ENCODE measurements around the gene ADNP.

GRCh38 chr20:50893620-50894019, 37.6 kb downstream of the ADNP start:
- TF ChIP-seq, protein P1, sequence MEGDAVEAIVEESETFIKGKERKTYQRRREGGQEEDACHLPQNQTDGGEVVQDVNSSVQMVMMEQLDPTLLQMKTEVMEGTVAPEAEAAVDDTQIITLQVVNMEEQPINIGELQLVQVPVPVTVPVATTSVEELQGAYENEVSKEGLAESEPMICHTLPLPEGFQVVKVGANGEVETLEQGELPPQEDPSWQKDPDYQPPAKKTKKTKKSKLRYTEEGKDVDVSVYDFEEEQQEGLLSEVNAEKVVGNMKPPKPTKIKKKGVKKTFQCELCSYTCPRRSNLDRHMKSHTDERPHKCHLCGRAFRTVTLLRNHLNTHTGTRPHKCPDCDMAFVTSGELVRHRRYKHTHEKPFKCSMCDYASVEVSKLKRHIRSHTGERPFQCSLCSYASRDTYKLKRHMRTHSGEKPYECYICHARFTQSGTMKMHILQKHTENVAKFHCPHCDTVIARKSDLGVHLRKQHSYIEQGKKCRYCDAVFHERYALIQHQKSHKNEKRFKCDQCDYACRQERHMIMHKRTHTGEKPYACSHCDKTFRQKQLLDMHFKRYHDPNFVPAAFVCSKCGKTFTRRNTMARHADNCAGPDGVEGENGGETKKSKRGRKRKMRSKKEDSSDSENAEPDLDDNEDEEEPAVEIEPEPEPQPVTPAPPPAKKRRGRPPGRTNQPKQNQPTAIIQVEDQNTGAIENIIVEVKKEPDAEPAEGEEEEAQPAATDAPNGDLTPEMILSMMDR (IDR thresholded peaks at IDR 0.05): no peak
- TF ChIP-seq, protein P2, sequence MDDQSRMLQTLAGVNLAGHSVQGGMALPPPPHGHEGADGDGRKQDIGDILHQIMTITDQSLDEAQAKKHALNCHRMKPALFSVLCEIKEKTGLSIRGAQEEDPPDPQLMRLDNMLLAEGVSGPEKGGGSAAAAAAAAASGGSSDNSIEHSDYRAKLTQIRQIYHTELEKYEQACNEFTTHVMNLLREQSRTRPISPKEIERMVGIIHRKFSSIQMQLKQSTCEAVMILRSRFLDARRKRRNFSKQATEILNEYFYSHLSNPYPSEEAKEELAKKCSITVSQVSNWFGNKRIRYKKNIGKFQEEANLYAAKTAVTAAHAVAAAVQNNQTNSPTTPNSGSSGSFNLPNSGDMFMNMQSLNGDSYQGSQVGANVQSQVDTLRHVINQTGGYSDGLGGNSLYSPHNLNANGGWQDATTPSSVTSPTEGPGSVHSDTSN (IDR thresholded peaks at IDR 0.05): no peak
- TF ChIP-seq, protein P3, sequence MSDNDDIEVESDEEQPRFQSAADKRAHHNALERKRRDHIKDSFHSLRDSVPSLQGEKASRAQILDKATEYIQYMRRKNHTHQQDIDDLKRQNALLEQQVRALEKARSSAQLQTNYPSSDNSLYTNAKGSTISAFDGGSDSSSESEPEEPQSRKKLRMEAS (IDR thresholded peaks at IDR 0.05; ENCODE audit: low read depth): no peak
- TF ChIP-seq NFIC (IDR thresholded peaks at IDR 0.05; ENCODE audit: borderline replicate concordance): no peak
- TF ChIP-seq YY1 (IDR thresholded peaks at IDR 0.05; ENCODE audit: low read depth): no peak
- no peak for TF ChIP-seq NRF1 (IDR thresholded peaks at IDR 0.05; ENCODE audit: low read depth, low read length)
- no peak for TF ChIP-seq TCF12 (IDR thresholded peaks at IDR 0.05)
- TF ChIP-seq SMC3 (IDR thresholded peaks at IDR 0.05; ENCODE audit: low read depth, low read length): no peak
- TF ChIP-seq FOXM1 (IDR thresholded peaks at IDR 0.05; ENCODE audit: low read depth): no peak
- no peak for TF ChIP-seq RAD21 (IDR thresholded peaks at IDR 0.05; ENCODE audit: low read length)

Data from SK-N-SH (cell line).